ENCODE results near the gene RRP9.

Gene RRP9

DNA sequence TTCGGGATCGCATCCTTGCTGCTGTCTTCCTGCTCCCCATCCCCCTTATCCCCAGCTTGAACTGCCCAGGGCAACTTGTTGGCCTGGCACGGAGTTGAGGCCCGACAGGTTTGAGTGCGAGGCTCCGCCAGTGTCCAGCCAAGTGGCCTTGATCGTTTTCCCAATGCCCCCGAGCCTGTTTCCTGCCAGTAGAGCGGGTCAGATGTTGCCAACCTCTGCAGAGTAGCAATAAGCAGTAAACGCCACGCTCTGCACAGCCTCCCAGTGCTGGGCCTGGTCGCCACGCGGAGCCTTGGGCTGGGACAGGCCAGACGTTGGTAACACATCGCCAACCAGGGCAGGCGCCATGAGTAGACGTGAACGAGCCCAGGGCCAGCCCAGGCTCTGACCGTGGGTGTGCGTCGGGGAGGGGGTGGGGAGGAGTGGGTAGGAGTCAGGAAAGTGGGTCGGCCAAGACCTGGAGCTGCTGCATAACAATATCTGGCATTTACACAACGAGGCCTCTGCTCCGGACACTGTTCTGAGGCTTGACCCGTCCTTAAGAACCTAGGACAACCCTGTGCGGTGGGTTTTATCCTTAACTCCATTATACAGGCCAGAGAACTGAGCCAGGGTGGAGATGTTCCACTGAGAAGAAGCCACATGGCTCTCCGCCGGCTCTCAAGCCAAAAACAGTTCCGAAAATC, 32.7 kb upstream of the RRP9 start:
- DNase-seq (ENCODE audit: low read depth in 1 of 2, low spot score in 1 of 2), result no peak

DNA sequence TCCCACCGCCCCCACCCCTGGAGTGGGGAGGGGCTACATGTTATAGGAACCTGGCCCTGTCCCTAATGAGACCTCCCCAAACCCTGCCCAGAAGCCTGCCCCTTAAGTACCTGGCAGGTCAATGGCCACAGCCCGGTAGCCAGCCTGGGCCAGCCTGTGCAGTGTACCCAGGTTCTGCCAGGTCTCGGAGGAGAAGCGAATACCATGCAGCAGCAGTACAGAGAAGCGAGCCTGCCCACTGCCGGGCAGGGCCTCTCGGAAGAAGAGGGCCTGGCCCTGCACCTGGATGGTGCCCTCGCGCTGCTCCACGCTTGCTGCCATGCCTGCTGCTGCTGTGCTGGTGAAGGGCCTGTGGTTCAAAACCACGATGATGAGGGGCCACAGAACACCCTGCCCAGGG, 29.6 kb upstream of the RRP9 start:
- DNase-seq (ENCODE audit: low read depth in 1 of 2, low spot score in 1 of 2), result no peak

DNA sequence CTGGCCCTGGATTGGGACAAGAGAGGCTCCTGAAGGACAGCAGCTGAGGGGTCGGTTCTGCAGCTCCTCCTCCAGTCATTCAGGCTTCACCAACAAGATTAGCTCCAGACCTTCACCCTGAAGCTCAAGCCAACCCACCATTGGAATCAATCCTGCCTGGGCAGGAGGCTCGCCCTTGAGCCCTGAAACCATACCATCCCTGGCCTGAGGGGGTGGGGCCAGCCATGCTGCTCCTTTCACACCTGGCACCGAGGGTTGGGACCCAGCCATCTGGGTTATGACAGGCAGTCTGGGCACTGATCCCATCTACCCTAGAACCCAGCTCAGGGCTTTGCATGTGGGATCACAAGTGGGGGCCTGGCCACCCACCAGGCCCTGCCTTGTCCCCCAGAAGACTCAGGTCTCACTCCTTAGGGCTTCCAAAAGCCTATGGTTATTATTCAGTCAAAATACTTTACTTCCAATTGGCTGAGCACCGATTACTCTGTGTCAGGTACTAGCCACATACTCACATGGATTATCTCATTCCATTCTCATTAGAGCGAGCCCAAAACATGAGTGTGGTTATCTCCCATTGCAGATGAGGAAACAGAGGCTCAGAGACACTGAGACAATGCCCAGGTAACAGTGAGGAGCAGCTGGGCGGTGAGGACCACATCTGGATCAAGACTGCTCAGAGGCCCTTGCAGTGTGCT, 29.0 kb upstream of the RRP9 start:
- no peak for DNase-seq (ENCODE audit: low read depth in 1 of 2, low spot score in 1 of 2)

DNA sequence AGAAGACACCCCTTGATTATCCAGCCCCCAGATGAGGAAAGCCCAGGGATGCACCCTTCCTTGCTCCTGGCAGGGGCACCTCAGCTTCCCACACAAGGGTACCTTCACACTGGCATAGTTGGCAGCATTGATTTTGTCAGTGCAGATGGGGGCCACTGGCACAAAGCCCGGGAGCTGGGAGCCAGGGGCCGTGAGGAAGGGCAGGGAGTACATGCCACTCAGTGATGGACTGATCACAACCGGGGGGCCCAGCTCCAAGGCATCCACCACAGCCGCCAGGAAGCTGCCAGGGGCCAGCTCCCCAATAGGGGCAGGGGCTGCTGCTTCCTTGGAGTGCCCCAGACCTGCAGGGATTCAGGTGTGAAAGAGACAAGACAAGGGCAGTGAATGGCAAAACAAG, 28.1 kb upstream of the RRP9 start:
- DNase-seq (ENCODE audit: low read depth in 1 of 2, low spot score in 1 of 2), result no peak

DNA sequence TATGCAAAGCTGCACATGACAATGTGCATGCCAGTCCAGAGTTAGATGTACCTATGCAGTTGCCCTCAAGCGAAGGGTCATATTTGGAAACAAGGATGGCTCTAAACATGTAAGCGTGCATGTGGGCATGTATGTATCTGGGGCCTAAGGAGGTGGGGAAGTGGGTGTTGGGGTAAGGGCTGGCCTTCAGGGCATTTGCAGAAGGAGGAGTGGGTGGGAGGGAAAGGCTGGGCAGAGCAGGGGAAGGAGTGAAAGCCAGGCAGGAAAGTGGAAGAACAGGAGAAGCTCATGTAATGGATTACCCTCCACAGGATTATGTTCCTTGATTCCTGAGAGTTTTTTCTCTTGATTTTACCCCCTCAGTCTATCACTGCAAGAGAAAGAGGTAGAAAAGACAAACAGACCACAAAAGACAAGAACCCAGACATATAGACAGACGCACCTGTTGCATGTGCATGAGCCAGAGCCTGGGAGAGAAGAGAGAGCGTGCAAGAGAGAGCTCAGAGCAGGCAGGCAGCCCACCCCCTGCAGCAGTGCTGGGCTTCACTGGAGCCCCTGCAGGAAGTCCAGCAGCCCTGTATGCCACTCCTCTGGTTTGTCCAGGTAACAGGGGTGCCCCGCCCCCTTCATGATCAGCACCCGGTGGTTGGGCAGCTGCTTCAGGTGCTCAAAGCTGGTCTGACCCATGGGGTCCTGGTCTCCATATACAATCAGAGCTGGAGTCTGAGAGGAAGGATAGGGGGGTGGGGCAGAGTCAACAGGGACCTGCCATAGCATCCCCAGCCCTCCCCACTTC, 27.4 kb upstream of the RRP9 start:
- DNase-seq (ENCODE audit: low read depth in 1 of 2, low spot score in 1 of 2), result no peak

DNA sequence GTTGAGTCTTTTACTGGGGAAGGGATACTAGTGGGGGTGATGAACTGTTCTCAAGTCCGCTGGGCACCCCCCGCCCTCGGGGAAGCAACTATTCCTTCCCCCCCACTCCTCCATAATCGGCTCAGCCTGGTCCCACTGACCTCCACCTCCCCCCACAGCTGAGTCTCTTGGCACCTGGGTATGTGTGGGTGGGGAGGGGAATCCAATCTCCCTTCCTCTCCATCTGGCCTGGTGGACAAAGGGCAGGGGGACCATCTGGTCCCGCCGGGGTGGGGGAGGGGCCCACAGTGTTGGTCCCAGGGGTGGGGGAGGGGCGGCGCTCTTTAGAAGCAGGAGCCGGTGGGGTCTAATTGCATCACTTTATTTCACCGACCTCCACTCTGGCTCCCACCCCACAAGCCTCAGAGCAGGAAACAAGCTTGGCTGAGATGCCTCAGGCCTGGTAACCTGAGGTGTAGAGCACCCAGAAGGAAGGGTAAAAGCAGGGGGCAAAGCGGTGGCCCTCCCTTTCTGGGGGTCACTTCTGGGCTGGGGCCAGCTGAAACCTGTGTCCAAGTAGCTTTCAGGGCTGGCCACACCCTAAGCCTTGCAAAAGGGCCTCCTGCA, 26.6 kb upstream of the RRP9 start:
- DNase-seq (ENCODE audit: low read depth in 1 of 2, low spot score in 1 of 2), result no peak

DNA sequence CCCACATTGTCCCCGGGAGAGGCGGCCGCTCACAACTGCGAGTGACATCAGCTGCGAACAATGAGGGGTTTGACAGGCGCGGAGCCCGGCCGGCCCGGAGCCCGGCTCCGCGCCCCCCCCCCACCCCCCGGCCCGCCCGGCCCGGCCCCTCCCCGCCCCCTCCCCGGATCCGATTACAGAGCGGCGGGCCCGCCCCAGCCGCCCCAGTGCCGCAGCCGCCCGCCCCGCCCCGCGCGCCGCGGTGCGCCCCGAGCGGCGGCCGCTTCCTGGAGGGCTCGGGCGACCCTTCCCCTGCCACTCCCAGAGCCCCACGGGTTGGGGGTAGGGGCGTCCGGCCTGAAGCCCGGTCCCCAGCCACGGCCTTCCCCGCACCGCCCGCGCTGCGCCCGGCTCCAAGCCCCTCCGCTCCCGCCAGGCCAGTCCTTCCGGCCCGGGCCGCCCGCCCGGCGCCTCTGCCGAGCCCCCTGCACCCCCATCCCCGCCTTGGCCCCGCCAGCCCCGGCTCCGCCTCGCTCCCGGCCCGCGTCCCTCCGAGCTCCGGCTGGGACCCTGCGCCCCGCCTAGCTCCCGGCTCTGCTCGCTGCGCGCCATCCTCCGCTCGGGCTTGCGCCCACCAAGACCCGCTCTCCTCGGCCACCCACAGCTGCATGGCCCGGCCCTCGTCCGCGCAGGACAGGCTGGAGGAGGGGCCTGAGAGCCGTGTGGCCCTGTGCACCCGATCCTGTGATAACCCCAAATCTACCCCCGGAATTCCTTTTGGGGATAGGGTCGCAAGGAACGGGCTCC, 25.9 kb upstream of the RRP9 start, which contains the start of gene PCBP4:
TSS of gene PCBP4 (minus strand) at position 71 of the 786 bp plus-strand sequence. CDS start 6,214 bp downstream, outside the sequence.
- no peak for DNase-seq (ENCODE audit: low read depth in 1 of 2, low spot score in 1 of 2)

DNA sequence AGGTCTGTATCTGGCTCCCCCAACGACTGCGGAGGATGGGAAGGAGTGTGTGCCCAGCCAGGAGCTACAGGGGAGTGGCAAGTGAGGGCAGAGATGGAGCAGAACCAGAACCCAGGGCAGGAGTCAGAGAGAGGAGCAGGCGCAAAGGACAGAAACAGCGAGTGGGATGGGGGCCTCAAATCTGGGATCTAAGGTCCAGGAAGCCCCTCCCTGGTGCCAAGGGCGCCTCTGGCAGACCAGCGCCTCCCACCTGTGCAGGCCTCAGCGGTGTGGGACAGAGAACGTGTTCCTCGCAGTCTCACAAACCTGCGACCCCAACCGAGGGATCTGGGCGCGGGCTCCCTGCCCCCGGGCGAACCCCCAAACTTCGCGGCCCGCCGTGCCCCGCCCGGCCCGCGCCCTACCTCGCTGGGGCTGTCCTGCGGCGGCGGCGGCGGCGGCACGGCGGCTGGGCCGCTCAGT, 25.2 kb upstream of the RRP9 start:
- DNase-seq (ENCODE audit: low read depth in 1 of 2, low spot score in 1 of 2), result no peak

DNA sequence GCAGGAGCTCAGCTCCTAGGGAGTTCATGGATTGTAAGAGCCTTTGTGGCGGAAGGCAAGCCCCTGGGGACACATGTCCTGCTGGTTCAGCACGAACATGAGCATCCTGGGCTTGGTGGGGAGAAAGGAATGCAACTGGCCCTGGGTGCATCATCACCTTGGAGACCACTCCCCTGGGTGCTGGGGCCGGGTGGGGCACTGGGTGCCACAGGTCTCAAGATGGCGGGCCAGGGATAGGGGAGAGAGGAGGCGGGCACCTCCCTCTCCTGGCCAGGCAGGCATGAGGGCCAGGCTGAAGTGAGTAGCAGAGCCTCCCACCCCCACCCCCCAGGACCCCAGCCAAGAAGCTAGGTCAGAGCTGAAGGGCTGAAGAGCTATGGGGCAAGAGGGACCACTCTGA, 24.8 kb upstream of the RRP9 start:
- no peak for DNase-seq (ENCODE audit: low read depth in 1 of 2, low spot score in 1 of 2)

DNA sequence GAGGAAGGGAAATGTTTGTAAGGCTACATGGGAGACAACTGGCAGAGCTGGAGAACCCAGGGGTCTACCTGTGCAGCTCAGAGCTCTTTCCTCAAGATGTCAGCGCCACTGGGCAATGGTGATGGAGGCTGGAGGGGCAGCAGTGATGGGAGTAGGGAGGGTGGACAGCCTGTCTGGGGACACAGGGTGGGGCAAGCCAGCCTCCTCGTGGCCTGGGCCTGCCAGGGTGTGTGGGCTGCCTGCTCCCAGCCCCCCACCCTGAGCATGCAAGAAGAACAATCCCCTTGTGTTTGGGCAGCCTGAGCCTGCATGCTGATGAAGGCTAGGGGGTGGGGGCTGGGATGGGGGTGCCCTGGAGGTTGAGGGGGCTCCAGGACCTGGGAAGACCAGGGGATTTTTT, 24.3 kb upstream of the RRP9 start:
- DNase-seq (ENCODE audit: low read depth in 1 of 2, low spot score in 1 of 2), result no peak

DNA sequence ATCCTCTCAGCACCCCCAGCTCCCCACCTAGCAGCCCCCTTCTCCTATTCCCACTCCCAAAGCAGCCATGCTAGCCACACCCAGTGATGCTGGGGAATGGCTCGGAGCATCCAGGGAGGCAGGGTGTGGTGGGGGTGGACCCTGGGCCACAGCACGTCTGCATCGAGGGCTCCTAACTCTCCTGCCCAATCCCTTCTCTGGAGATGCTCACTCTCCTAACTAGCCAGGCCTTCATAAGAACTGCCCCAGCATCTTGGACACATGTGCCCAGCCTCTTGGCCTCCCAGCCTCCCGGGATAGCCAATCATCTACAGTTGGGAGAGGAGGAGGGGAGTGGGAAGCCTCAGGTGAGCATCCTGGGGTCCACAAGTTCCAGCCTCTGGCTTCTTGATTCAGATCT, 22.8 kb upstream of the RRP9 start:
- no peak for DNase-seq (ENCODE audit: low read depth in 1 of 2, low spot score in 1 of 2)

DNA sequence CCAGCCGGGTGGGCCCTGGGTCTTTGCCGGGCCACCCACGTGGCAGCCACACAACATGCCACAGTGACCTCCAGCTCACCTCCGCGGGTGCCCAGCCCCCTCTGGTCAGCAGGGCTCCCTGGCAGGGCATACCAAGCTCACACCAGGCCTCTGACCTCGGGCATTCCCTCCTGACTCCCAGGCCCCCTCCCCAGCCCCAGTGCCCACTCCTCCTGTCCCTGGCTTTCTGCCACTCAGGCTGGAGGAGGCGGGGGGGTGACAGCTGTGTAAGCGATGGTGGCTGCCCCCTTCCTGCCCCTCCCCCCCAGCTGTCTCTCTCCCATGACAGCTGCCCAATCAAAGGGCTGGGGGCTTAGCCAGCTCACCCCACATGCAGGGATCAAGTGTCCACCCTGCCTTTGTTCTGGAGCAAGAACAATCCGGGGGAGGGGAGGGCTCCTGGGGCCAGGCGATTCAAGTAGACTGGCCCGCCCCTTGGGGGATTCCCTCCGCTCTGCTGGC, 22.3 kb upstream of the RRP9 start:
- DNase-seq (ENCODE audit: low read depth in 1 of 2, low spot score in 1 of 2), result no peak

DNA sequence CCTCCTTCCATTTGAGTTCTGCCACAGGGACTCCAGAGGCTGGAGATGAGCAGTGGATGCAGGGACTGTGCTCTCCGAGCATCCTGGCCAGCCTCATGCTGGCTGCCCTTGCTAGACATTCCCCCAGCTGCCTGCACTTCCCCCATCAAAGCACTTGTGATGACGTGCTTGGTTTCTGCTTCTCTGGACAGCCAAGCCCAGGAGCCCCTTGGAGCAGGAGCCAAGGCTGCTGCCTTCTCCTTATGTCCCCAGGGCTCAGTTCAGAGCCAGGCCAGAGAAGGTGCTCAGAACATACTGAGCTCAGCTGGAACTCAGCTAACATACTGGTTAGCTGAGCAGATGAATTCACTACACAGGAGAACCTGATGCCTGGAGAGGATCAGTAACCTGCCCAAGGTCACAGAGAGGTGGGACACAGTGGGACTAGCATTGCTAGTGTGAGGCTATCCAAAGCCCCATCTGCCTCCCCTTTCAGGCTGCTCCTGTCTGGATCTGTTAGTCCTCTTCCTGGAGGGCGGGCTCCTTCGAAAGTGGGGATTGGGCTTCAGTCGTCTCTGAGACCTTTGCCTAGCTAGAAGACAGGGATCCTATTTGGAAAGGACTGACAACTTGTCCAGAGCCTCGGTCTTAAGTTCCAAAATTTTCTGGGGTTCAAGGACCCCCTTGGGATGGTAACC, 21.3 kb upstream of the RRP9 start:
- DNase-seq (ENCODE audit: low read depth in 1 of 2, low spot score in 1 of 2), result no peak

DNA sequence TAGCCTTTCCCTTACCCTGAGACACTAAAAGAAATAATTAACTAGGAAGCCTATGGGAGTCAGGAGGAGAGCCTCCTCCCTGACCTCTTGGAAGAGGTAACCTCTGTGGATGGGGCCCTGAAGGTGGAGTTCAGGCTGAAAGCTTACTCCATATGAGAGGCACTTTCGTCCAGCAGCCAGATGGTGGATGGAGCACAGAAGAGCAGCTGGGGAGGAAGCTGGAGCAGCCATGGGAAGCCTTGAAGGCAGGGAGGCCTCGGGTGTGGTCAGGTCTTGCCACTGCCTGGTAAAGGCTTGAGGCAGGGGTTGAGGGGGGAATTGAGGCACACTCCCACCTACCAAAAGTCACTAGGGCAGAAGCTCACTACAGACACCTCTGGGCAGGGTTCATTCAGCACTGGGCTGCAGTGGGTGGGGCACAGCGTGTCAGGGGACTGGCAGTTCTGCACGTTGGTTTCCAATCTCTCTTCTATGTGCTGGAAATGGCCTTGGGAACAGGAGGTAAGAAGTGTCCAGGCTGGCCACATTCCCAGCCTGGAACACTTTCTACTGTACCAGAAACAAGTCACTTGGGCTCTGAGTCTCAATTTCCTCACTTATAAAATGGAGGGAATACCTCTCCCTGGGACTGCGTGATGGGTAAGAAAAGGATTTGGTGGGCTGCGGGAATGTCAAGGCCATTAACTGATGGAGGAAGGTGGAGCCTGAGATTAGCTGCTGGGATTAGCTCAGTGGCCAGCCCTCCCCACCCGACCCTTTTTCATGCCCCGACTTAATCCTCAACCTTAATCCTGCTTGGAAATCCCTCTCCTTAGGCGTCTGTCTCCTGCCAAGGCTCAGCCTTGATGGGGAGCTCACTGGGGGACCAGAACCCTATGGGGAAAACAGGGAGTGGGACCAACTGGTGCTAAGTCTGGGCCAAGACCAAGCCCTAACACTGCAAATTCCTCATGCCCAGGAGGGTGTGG, 20.2 kb upstream of the RRP9 start:
- no peak for DNase-seq (ENCODE audit: low read depth in 1 of 2, low spot score in 1 of 2)

DNA sequence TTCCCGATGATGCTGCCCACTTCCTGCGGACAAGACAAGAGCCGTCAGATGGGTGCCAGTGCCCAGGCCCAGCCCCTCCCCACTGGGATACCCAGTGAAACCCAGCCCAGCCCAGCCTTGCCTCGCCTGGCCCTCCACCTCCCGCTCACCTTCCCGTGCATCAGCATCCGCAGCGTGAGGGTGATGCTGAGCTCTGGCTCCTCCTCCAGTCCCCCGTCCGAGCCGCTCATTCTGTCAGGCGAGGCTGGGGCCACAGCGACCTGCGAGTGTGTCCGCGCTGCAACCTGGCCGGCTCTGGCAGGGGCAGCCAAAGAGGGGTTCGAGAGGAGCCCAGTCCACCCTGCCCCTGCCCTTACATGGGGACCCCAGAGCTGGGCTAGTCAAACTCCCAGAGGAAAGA, 19.3 kb upstream of the RRP9 start:
- DNase-seq (ENCODE audit: low read depth in 1 of 2, low spot score in 1 of 2), result no peak

DNA sequence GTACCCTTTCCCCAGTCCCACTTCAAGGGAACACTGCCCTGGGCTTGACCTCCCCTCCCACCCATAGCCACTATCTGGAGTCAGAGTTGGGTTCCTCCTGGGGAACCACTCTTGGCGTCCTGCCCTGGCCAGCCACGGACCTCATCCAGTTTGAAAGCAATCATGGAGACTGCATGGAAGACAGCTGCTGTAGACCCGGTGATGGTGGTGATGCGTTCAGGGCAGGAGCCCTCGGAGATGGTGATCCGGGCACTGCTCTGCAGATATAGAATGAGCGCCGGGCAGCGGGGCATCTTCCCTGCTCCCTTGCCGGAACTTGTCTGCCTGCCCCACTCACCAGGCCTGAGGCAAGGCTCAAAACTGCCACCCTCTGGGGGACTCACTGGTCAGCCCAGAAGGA, 18.7 kb upstream of the RRP9 start:
- DNase-seq (ENCODE audit: low read depth in 1 of 2, low spot score in 1 of 2), result no peak

DNA sequence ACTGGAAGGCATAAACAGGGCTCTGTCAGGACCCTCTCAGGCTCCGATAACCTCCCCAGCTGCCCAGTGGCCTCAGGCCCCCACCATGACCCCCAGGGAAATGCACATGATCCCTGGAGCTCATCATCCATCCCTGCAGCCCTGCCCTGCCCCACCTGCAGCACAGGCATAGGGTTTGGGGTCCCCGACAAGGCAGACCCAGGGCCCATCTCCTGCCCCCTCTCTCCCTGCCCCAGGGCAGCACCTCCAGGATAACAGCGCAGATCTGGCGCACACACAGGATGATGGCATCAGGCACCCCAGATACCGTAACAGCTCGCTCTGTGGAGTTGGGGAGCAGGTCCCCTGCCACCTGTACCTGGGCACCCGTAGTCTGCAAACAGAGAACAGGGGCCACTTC, 17.9 kb upstream of the RRP9 start:
- DNase-seq (ENCODE audit: low read depth in 1 of 2, low spot score in 1 of 2), result no peak

DNA sequence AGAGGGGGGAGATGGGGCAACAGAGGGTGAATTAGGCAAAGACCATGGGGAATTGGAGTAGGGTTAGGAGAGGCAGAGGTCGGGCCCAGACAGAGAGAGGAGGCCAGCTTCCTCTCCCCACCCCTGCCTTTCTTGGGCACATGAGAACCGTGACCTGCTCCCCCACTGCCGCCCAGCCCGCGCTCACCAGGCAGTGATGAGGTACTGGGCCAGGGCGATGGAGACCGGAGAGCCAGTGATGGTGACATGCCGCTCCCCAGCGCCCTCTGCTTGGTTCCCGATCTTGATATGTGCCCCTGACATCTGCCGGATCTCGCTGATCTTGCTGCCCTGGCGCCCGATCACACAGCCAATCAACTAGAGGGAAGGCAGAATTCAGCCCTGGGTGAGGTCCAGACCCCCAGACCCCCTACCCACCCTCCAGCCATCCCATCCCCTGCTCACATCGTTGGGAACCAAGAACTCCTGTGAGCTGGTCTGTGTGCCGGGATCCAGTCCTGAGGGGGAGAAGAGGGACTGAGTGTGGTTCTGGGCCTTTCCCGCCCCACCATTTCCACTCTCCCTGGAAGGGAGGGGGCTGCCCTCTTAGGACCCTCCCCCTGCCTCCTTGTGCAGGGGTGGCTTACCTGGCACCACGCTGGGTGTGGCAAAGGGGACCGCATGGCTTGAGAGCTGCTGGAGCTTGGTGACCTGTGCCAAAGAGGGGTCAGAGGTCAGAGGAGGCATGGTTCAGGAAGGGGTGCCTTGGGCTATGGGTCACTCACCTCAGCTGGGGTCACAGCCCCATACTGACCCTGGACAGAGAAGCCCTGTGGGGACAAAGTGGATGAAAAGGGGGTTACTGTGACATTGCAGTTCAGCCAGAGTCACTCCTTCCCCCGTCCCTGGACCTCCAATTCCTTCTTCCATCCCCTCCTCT, 17.2 kb upstream of the RRP9 start:
- no peak for DNase-seq (ENCODE audit: low read depth in 1 of 2, low spot score in 1 of 2)
